Endodermal cell (in vitro differentiated cells): ENCODE results near the gene RNASE3. TPM values are rescaled to one million over a fixed set of nuclear protein-coding genes. Genes with fewer than 3 reads are reported as not detected.

Source experiments
- DNase-seq: peaks from one replicate; pipeline ENCODE4 v3.0.0-alpha.2; 2017
- H3K27ac ChIP-seq: 2 replicates; pipeline ENCODE4 v1.5.1; 2013; ENCODE audit warnings: mild to moderate bottlenecking, low read depth, low read length, moderate library complexity
- H3K27me3 ChIP-seq: 2 replicates; pipeline ENCODE4 v1.6.1; 2013; ENCODE audit warnings: mild to moderate bottlenecking, low read length, moderate library complexity; ENCODE audit not compliant: insufficient read depth, control insufficient read depth, poor library complexity, severe bottlenecking
- H3K36me3 ChIP-seq: 2 replicates; pipeline ENCODE4 v1.7.0; 2013; ENCODE audit warnings: mild to moderate bottlenecking, low read length, moderate library complexity; ENCODE audit not compliant: control insufficient read depth, insufficient read depth
- H3K4me1 ChIP-seq: one replicate; pipeline ENCODE4 v1.7.0; 2013; ENCODE audit warnings: low read length; ENCODE audit not compliant: control insufficient read depth, insufficient read depth
- H3K4me3 ChIP-seq: 2 replicates; pipeline ENCODE4 v1.5.1; 2013; ENCODE audit warnings: mild to moderate bottlenecking, low read length, moderate library complexity
- H3K9ac ChIP-seq: 2 replicates; pipeline ENCODE4 v1.6.1; 2013; ENCODE audit warnings: mild to moderate bottlenecking, low read length, moderate library complexity; ENCODE audit not compliant: poor library complexity, severe bottlenecking; ENCODE audit errors: extremely low read depth
- H3K9me3 ChIP-seq: 2 replicates; pipeline ENCODE4 v1.6.1; 2013; ENCODE audit warnings: mild to moderate bottlenecking, low read length, moderate library complexity; ENCODE audit not compliant: control insufficient read depth
- H3K27ac Mint-ChIP-seq: 2 replicates; pipeline ENCODE4 v1.8.0; 2020; ENCODE audit warnings: mixed read lengths
- H3K27me3 Mint-ChIP-seq: 2 replicates; pipeline ENCODE4 v1.8.0; 2021; ENCODE audit warnings: mild to moderate bottlenecking, mixed read lengths; ENCODE audit not compliant: insufficient read depth
- H3K36me3 Mint-ChIP-seq: 2 replicates; pipeline ENCODE4 v1.8.0; 2020; ENCODE audit warnings: low read depth, mixed read lengths
- H3K4me1 Mint-ChIP-seq: 2 replicates; pipeline ENCODE4 v1.8.0; 2020; ENCODE audit warnings: mixed read lengths
- H3K4me3 Mint-ChIP-seq: 2 replicates; pipeline ENCODE4 v1.8.0; 2020; ENCODE audit warnings: mild to moderate bottlenecking, moderate library complexity, mixed read lengths
- H3K9me3 Mint-ChIP-seq: 2 replicates; pipeline ENCODE4 v1.8.0; 2020; ENCODE audit warnings: mild to moderate bottlenecking, mixed read lengths
- WGBS, 2 experiments: methylation state at CpG; one replicate each; pipeline versions ENCODE4 v1.1.5 to v1.1.7; 2013; ENCODE audit warnings: missing lambda C conversion rate in 2 of 2, mixed read lengths in 1 of 2; ENCODE audit not compliant: insufficient coverage in 1 of 2, insufficient read length in 1 of 2; 5-methylcytosine and 5-hydroxymethylcytosine counted together
- total RNA-seq, 2 donors: library from RNA; stranded (reverse); fragmentation: NEBNext Ultra II Directional in 1 of 2; extraction: Animal tissue kit (Norgen Biotek cat#: 25700) in 1 of 2; gene quantifications; 2 replicates in 1 of 2; 3 replicates in 1 of 2; pipeline ENCODE4 v1.2.1, GENCODE V29; 2021
- TF ChIP-seq, protein P1 (sequence below): fragments of 200-600 bp; sonication (generic); conservative IDR thresholded peaks from 2 replicates; pipeline ENCODE4 v1.5.0; 2021; ENCODE audit warnings: antibody characterized with exemption, mild to moderate bottlenecking

Gene RNASE3
- total RNA-seq, 2 donors from 2014 or later, result not detected

DNA sequence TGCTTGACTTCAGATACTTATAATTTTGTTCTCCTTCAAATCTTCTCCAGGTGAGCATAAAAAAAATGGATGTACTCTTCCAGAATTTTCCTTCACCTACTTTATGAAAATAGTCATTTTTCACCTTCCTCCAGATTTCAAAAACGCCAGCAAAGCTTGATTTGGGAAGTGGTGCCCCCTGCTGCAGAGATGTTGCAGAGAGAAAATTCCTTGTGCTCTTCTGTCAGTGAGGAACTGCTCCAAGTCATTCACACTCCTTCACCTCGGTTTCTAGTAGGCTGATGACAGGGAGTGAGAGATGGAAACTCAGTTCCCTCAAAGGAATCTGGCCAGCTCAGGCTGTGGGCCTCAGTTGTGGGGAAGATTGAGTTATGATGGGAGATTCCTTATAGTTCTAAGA is 24.2 kb upstream of the RNASE3 start:
- Histone ChIP-seq H3K4me1 (no peaks in the 10 kb centered on the region), H3K27ac (no peak overlapping the region), H3K9ac (no peak overlapping the region), H3K9me3 (no peaks in the 10 kb centered on the region), H3K36me3 (no peaks in the 10 kb centered on the region), H3K27me3 (peaks cover 18% of the 10 kb centered on the region), H3K4me3 (no peak overlapping the region)
- DNase-seq, result peak; percentile 71
- peaks cover 31% of the 10 kb centered on the region for H3K27me3 Mint-ChIP-seq
- H3K4me3 Mint-ChIP-seq, result no peak overlapping the region
- H3K9me3 Mint-ChIP-seq, result no peaks in the 10 kb centered on the region
- no peaks in the 10 kb centered on the region for H3K36me3 Mint-ChIP-seq
- no peak overlapping the region for H3K27ac Mint-ChIP-seq
- TF ChIP-seq, protein P1, sequence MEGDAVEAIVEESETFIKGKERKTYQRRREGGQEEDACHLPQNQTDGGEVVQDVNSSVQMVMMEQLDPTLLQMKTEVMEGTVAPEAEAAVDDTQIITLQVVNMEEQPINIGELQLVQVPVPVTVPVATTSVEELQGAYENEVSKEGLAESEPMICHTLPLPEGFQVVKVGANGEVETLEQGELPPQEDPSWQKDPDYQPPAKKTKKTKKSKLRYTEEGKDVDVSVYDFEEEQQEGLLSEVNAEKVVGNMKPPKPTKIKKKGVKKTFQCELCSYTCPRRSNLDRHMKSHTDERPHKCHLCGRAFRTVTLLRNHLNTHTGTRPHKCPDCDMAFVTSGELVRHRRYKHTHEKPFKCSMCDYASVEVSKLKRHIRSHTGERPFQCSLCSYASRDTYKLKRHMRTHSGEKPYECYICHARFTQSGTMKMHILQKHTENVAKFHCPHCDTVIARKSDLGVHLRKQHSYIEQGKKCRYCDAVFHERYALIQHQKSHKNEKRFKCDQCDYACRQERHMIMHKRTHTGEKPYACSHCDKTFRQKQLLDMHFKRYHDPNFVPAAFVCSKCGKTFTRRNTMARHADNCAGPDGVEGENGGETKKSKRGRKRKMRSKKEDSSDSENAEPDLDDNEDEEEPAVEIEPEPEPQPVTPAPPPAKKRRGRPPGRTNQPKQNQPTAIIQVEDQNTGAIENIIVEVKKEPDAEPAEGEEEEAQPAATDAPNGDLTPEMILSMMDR, result peak; percentile 80
- WGBS, 2 experiments, result 3% methylated on average over 2 of the region's 2 CpGs; no CpG with 5 or more reads in 1 of the 2 experiments
- no peaks in the 10 kb centered on the region for H3K4me1 Mint-ChIP-seq

DNA sequence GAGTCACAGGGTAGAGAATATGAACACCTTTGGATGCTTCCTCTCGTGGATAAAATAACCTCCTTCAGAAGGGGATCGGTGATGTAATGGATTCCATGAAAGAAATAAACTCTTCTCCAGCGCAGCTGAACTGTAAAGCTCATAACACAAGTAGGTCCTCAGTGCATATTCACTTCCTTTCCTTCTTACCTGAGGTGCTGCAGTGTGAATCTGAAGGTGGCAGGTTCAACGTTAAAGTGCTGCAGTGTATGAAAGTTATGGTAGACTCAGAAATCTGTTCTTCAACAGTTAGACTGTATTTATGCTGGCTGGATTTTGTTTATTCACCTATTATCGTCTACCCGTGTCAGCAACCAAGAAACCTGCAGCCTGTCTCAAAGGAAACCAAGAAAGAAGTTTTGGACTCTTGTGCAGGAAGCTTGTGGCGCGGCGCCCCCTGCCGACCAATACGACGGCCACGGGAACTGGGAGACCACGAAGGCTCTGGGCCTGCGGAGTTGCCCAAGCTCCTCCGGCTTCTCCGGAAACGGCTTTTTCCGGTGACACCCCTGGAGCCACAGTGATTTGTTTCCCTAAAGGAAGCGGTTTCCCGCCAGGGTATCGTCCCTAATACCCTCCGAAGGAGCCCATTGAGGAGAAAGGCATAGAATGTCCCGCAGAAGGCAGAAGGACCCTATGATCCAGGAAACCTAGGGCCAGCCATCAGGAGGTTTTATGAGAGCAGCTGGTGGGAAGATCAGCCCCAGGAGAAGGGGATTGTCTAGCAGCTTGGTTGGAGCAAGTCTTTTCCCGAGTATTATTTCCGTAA is 17.6 kb upstream of the RNASE3 start:
- no peak overlapping the region for H3K27ac ChIP-seq
- Mint-ChIP-seq H3K4me3 (peak overlapping the region; percentile 45), H3K4me1 (peaks cover 5% of the 10 kb centered on the region), H3K27ac (peak overlapping the region; percentile 48), H3K27me3 (peaks cover 56% of the 10 kb centered on the region), H3K9me3 (peaks cover 7% of the 10 kb centered on the region), H3K36me3 (no peaks in the 10 kb centered on the region)
- peaks cover 6% of the 10 kb centered on the region for H3K9me3 ChIP-seq
- H3K9ac ChIP-seq, result no peak overlapping the region
- peak overlapping the region; percentile 52 for H3K4me3 ChIP-seq
- TF ChIP-seq, protein P1, result peak; percentile 97
- no peaks in the 10 kb centered on the region for H3K4me1 ChIP-seq
- WGBS, 2 experiments, result 20 to 28% methylated on average over 21 to 24 of the region's 26 CpGs
- no peaks in the 10 kb centered on the region for H3K36me3 ChIP-seq
- DNase-seq, result peak; percentile 97
- peaks cover 50% of the 10 kb centered on the region for H3K27me3 ChIP-seq

DNA sequence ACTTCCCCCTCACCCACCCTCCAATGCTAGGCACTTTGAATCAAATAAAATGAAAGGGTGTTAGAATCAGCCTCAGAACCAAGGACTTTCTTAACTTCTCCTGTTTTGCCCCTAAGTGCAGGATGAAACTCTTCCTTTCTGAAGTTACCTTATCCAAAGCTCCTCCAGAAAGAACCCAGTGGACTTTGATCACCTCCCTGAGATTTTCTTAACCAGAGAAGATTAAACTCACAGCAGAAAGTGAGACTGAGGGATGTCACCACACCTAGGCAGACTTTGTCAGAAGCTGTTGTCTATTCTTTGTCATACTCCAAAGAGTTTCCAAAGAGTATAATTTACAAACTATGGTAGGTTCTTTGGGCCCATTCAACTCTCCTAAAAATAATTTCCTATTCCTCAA is 14.2 kb upstream of the RNASE3 start:
- no peaks in the 10 kb centered on the region for H3K36me3 Mint-ChIP-seq
- H3K27me3 ChIP-seq, result peaks cover 48% of the 10 kb centered on the region
- no peak overlapping the region for H3K27ac Mint-ChIP-seq
- H3K4me3 Mint-ChIP-seq, result no peak overlapping the region
- H3K4me1 Mint-ChIP-seq, result peaks cover 5% of the 10 kb centered on the region
- H3K36me3 ChIP-seq, result no peaks in the 10 kb centered on the region
- H3K27me3 Mint-ChIP-seq, result peaks cover 61% of the 10 kb centered on the region
- TF ChIP-seq, protein P1, result no peak
- peaks cover 10% of the 10 kb centered on the region for H3K9me3 ChIP-seq
- H3K9me3 Mint-ChIP-seq, result peaks cover 10% of the 10 kb centered on the region
- H3K9ac ChIP-seq, result no peak overlapping the region
- no peak overlapping the region for H3K27ac ChIP-seq
- no peaks in the 10 kb centered on the region for H3K4me1 ChIP-seq
- no peak for DNase-seq
- H3K4me3 ChIP-seq, result no peak overlapping the region
